ENCODE measurements around the gene SPATA13.
A peak's percentile ranks its signal among the peaks of the same experiment; 100 is the strongest.

SPATA13 gene

DNA sequence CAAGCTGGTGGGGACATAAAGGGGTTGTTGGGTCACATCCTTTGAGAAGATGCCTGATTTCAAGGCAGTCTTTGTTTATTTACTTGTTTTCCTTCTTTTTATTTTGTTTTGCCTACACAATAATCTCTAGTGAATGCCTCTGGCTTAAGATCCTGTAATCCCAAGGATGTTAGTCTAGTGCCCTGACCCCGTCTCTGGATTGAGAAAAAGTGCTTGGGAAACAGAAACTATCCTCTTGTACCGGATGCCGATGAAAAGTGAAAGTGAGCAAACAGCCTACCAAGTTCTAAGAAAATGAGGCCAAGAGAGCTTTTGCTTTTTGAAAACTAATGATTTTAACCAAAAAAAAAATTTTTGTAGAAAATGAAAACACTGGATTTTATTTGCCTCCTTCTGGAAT is 106.8 kb downstream of the SPATA13 start:
- H3K4me3 ChIP-seq (ENCODE audit: low read depth, low read length), result no peak overlapping the region
- CTCF ChIA-PET, result no interaction called here
- POLR2A ChIA-PET, result no interaction called here
- TF ChIP-seq, protein P1, sequence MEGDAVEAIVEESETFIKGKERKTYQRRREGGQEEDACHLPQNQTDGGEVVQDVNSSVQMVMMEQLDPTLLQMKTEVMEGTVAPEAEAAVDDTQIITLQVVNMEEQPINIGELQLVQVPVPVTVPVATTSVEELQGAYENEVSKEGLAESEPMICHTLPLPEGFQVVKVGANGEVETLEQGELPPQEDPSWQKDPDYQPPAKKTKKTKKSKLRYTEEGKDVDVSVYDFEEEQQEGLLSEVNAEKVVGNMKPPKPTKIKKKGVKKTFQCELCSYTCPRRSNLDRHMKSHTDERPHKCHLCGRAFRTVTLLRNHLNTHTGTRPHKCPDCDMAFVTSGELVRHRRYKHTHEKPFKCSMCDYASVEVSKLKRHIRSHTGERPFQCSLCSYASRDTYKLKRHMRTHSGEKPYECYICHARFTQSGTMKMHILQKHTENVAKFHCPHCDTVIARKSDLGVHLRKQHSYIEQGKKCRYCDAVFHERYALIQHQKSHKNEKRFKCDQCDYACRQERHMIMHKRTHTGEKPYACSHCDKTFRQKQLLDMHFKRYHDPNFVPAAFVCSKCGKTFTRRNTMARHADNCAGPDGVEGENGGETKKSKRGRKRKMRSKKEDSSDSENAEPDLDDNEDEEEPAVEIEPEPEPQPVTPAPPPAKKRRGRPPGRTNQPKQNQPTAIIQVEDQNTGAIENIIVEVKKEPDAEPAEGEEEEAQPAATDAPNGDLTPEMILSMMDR (IDR thresholded peaks at IDR 0.05; ENCODE audit: insufficient read depth, low read length, missing control alignments), result no peak
- no peak for DNase-seq (ENCODE audit: low read depth, low spot score)

DNA sequence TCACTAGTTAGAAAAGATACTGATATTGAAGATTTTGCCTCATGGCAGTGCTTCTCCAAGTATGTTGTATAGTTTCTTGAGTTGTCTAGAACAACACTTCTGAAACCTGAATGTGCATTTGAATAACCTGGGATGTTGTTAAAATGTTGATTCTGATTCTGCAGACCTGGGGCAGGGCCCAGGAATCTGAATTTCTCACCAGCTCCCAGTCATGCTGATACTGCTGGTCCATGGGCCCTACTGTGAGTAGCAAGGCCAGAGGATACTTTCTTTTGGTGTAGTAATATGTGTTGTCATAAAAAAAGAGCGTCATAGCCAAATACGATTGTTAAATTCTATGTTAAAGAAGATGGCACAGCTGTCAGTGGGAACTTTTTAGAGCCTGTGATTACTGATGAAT is 107.3 kb downstream of the SPATA13 start:
- ChIA-PET POLR2A (no interaction called here), CTCF (no interaction called here)
- no peak overlapping the region for H3K4me3 ChIP-seq (ENCODE audit: low read depth, low read length)
- no peak for DNase-seq (ENCODE audit: low read depth, low spot score)
- TF ChIP-seq, protein P1 (IDR thresholded peaks at IDR 0.05; ENCODE audit: insufficient read depth, low read length, missing control alignments), result no peak

DNA sequence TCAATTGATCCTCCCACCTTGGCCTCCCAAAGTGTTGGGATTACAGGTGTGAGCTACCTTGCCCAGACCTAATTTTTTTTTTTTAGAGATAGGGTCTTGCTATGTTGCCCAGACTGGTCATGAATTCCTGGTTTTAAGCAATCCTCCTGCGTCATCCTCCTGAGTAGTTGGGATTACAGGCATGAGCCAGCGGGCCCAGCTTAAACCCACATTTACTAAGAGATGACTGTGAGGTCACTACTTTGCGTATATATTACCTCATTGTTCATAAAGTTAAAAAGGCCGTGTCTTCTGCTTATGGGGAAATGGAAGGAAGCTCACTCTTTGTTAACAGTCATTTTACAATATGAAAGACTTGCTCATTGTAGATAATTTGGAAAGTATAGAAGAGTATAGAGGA is 109.3 kb downstream of the SPATA13 start:
- H3K4me3 ChIP-seq (ENCODE audit: low read depth, low read length), result no peak overlapping the region
- ChIA-PET POLR2A (no interaction called here), CTCF (interaction anchor here (0.6 to 1.7 kb wide), 4 partner anchors 41 to 250 kb away, joined by 3 to 6 read pairs (median 3); no protein-coding TSS in a partner anchor)
- TF ChIP-seq, protein P1 (IDR thresholded peaks at IDR 0.05; ENCODE audit: insufficient read depth, low read length, missing control alignments), result no peak
- DNase-seq (ENCODE audit: low read depth, low spot score), result no peak

DNA sequence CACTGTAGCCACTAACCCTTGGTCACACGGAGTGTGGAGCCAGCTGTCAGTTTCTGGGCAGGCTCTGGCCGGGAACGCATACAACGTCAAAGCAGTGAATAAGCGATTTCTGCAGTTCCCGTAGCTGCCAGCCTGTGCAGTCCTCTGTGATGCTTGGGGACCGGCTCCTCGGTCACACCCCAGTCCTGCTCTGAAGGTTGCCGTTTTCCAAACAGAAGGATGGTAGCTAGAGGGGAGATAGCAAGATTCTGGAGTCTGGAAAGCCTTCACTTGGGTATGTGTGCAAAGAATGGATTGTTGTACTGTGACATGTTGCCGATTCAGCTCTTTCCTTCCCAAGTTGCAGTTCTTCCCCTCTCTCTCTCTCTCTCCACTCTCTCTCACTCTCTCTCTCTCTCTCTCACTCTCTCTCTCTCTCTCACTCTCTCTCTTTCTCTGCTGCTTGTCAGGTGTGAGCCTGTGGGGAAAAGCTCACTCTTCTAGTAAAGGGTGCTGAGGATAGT is 110.2 kb downstream of the SPATA13 start:
- POLR2A ChIA-PET, result no interaction called here
- H3K4me3 ChIP-seq (ENCODE audit: low read depth, low read length), result peak overlapping the region; percentile 48
- DNase-seq (ENCODE audit: low read depth, low spot score), result no peak
- TF ChIP-seq, protein P1 (IDR thresholded peaks at IDR 0.05; ENCODE audit: insufficient read depth, low read length, missing control alignments), result no peak
- CTCF ChIA-PET, result interaction anchor here (0.9 to 1.2 kb wide), 2 partner anchors 42 to 251 kb away, joined by 3 to 4 read pairs; no protein-coding TSS in a partner anchor

DNA sequence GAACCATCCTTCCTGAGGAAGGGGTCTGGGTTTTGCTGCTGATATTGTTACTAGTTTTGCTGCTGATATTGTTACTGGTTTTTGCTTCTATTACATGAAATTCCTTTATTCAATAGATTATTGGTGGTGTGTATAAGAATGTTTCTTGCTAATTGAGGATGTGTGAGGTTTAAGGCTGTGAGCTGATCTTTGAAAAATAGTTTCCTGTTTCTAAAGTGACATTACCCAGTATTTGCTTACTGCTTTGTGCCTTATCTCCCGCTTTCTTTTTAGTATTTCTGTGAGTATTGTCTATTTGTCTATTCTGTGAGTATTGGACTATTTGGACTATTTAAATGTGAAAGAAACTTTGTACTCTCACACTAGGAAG is 110.7 kb downstream of the SPATA13 start:
- POLR2A ChIA-PET, result no interaction called here
- no peak for DNase-seq (ENCODE audit: low read depth, low spot score)
- H3K4me3 ChIP-seq (ENCODE audit: low read depth, low read length), result peak overlapping the region; percentile 48
- TF ChIP-seq, protein P1 (IDR thresholded peaks at IDR 0.05; ENCODE audit: insufficient read depth, low read length, missing control alignments), result no peak
- CTCF ChIA-PET, result interaction anchor here (1.2 kb wide), 1 partner anchor 43 kb away, joined by 4 read pairs; no protein-coding TSS in a partner anchor

DNA sequence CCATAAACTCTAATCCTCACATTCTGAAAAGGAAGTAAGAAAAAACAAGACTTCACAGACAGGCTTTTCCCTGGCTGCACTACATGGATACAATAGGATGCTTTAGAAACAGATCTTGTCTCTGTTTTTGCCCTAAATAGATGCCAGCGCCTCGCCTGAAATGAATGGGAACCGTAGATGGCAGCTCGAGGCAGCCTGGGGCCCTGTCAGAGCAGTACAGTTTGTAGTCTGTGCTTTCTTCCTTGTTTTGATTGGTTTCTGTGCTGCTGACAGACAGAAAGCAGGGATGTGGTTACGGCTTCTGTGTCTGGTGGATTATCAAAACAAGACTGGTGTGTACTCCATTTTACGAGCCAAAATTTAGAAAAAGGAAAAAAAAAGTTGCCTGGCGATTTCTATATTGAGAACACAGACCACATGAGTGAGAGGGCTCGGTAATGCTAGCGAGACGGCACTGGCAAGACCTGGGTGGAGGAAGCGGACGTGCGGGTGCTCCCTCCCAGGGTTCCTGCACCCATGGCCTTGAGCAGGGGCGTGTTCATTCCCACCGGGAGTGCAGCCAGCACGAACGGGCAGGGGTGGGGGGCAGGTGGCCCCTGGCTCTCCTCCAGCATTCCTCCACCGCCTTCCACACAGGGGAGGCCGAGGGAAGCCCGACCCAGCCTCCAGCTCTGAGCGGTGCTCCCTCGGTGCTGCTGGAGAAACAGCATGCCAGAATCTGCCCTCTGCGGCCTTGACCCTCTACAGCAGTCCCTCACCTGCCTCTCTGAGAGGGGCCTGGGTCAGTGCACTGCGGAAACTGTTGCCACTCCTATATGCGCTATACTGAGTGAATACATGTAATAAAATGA is 111.3 kb downstream of the SPATA13 start:
- DNase-seq (ENCODE audit: low read depth, low spot score), result no peak
- ChIA-PET CTCF (interaction anchor here (1.2 to 1.3 kb wide), 2 partner anchors 12 to 43 kb away, joined by 3 to 4 read pairs; no protein-coding TSS in a partner anchor), POLR2A (no interaction called here)
- TF ChIP-seq, protein P1 (IDR thresholded peaks at IDR 0.05; ENCODE audit: insufficient read depth, low read length, missing control alignments), result no peak
- peak overlapping the region; percentile 42 for H3K4me3 ChIP-seq (ENCODE audit: low read depth, low read length)

Measured in AG04449 (cell line).